HG02884 (cell line): ENCODE results near the gene COL4A5.
"Not testable (repeated sequence)": the region's sequence is repeated elsewhere in the genome, so short reads cannot be mapped to it uniquely, and the experiment has no call there.

ENCODE experiments used
- ATAC-seq: cut with Tn5 transposase; IDR thresholded peaks from one replicate; pipeline ENCODE4 v1.9.1; 2021; ENCODE audit warnings: mild to moderate bottlenecking, moderate library complexity; ENCODE audit not compliant: unreplicated experiment

Gene COL4A5

GRCh38 chrX:108439426-108439942, at the start of gene COL4A5:
COL4A5 (plus strand) TSS chrX:108439838; CDS start chrX:108440126, 288 bp downstream.
- ATAC-seq, result no peak

- not testable (repeated sequence) for ATAC-seq
Observed at GRCh38 chrX:108390976-108391717, 48.5 kb upstream of the COL4A5 start.

DNA sequence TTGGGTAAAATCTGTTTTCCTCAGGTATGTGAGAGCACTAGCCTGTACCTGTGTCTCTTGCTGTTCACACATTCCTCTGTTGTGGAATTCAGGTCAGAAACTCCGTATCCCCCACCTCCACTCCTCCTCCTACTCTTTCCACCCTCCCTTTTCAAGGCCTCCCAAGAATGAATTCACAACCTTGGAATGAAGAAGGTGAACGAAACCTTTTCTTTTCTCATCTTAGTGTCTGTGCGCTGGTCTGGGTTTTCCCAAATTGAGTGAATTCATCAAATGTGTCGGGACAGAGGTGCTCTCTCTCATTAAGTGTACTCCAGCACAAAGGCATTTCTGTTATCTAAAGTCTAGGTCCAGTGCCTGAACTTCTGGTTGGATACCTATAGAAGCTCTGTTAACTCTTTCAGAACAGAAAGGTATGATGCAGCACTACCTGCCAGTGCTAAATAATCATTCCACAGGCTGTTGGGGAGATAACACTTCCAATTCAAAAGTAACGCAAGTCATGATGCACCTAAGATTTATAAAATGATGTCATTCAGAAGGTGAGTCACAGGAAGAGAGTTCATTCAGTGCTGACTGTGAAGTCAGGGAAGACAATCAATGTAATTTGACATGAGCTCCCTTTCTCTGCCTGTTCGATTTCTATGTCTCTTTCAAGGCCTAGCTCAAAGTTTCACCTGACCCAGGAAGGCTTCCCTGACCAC, 43.3 kb upstream of the COL4A5 start:
- no peak for ATAC-seq

- ATAC-seq, result no peak
Observed at GRCh38 chrX:108396986-108397385, 42.7 kb upstream of the COL4A5 start.

DNA sequence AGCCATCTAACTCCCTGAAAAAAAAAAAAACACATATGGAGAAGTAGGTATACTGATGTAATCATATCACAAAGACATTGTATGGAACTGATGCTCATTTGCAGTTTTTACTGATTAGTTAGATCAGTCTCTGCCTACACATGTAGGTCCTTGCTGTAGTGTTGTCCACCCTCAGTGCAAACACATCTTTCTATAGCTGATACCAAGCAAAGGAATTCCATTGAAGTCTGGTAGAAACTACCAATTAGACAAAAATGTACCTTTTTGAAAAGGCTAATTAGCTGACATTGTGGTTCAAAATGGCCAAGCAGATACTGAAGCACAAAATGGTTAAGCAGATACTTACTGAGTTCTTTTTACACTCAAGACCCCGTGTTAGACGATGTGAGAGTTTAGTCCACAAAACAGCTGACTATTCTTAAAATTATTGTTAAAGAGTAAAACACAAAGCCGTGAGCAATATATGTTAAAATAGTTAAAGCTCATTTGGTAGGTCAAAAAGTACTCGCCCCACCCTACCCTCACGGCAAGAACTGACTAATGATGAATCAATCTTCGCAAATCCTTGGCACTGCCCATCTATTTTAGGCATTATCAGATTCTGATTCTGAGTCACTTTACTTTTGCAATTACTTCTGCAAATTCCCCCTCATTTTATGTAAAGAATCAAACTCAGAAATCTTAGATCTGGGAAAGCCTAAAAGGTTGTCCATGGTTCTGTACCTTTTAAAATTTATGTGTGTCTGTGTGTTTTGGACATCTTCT, 41.8 kb upstream of the COL4A5 start:
- no peak for ATAC-seq

GRCh38 chrX:108399418-108400165, 40.0 kb upstream of the COL4A5 start:
- no peak for ATAC-seq

- ATAC-seq, result no peak
Observed at GRCh38 chrX:108412783-108413182, 26.9 kb upstream of the COL4A5 start.

DNA sequence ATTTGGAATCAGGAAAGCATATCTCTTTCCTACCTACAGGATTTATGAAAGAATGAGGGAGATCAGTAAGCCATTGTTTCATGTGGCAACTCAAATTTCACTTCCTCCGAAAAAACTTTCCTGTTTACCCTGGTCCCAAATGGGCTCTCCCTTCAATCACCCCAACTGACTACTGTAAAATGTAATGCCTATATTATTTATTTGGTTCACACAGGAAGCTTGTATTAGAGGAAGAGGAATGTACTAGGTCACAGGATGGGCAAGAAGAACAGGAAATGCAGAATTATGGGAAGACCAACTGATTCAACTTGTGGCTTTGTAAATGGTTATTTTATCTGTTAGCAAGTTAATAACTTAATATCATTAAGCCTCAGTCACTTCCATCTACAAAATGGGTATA, 24.5 kb upstream of the COL4A5 start:
- ATAC-seq, result no peak

DNA sequence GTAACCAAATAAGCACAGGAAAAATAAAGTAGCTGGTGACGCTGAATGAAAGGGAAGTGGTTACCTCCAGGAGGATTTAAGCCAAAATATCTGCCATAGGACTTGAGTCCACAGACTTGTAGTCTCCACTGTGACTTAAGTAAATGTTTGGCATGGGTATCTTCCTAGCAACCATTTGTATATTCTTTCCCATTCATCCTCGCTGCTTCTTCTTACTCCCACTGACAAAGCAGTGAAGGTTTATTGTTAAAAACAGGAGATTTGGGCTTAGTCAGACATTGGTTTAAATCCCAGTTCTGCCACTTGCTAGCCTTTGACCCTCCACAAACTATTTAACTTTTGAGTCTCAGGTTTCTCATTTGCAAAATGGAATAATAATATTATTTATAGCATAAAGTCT, 23.7 kb upstream of the COL4A5 start:
- ATAC-seq, result no peak

- no peak for ATAC-seq
Observed at GRCh38 chrX:108417257-108417656, 22.4 kb upstream of the COL4A5 start.

- ATAC-seq, result no peak
Observed at GRCh38 chrX:108419401-108419800, 20.2 kb upstream of the COL4A5 start.

DNA sequence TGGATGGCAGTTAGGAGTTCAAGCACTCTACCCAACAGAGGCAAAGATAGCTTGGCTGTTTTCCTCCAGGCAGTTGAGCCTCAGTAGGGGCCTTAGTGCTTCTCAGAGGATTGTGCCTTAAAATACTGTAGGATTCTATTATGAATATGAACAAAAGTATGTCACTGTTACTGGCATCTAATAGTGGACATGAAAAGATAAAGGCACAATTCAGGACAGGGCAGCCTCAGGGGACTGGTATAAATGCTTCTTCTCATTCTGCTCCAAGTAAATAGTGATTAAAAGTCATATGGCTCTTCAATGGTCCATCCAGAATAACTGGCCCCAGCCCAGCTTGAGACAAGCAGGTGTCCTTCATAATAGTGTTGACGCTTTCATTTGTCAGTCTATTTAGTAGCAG, 19.2 kb upstream of the COL4A5 start:
- no peak for ATAC-seq

DNA sequence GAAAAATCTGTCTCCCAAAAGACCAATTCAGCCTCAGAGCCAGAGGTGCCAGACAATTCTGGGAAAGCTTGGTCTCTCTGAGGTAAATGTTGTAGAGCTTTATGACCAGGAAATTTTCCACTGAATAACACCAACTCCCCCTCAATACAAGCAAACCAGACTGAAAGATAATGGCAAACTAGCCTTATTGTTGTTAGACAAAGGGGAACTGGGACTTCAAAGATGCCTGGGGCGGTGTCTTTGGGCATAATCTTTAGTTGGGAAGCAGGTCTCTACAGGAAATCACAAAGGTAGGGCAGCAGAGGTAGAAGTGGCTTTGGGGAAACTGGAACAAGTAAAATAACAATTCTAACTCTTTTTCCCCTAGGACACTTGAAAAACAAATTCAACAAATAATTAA, 13.4 kb upstream of the COL4A5 start:
- ATAC-seq, result no peak

DNA sequence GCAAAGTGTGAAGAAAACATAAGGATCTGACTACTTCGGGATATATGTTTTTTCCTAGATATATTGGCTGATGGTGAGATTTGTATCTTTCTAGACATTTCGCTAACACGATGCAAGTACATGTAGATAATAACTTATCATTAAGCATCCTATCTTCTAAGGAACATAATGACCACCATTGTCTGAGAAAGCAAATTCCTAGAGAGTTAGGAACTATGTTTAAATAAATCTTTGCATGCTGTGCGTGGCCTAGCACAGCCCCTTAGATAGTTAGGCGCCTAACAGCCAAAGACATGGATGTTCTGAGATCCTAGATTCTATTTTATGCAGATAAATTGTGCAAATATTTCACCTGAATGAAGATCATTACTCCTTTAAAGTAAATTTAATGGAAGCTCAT, 4.4 kb upstream of the COL4A5 start:
- ATAC-seq, result no peak

GRCh38 chrX:108437349-108438109, 2.1 kb upstream of the COL4A5 start:
- no peak for ATAC-seq

GRCh38 chrX:108438110-108438623, 1.5 kb upstream of the COL4A5 start, which contains the start of gene COL4A6:
COL4A6 (minus strand) TSS chrX:108438422; CDS start chrX:108438196, 226 bp downstream.
- ATAC-seq, result no peak

- no peak for ATAC-seq
Observed at GRCh38 chrX:108439961-108440696, 491 bp downstream of the COL4A5 start.

DNA sequence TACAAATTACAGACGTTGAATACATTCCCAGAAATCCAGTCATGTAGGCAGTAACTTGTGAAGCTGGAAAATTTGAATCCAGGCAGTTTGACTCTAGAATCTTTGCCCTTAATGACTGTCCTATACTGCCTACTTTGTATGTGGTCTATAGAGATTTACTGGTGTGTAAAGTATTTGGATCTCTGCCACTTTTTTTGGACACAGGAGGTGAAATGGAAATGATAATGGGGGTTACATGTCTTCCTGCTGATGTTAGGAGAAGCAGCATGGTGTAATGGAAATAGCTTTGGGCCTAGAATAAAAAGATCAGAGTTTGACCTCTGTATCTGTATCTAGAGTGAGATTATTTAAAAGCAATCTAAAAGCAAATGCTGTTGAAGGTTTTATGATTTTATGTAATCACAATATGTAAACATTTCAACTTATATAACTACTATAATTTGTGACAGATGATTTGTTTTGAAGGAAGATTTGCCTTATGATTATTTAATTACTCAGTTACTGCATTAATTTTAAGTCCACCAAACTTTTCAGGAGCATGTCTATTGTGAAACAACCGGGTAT, 3.3 kb downstream of the COL4A5 start:
- ATAC-seq, result no peak

DNA sequence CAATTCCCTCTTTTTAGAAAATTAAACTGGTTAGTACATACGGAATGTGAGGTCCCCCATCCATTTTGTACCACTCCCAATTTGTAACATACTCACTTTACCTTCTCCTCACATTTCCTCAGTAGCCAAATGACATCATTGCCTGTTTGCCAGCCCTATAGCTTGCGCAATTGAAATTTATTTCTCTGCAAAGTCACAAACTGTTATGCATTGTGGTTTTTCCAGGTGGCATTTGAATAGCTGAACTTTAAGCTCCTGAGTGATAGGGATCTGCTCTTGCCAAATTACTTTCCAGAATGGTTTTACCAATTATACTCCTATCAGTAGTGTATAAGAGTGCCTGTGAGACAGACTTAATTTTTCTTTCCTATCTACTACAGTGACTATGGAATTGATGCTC, 7.7 kb downstream of the COL4A5 start:
- ATAC-seq, result no peak
